Subcutaneous abdominal adipose tissue (tissue), 5 donors: ENCODE data around the gene CRNN.

Source experiments
- H3K27ac ChIP-seq: one replicate; pipeline ENCODE4 v1.7.0; 2013; ENCODE audit warnings: low read depth, mild to moderate bottlenecking, inconsistent platforms, low read length, moderate library complexity
- H3K27me3 ChIP-seq, 5 donors: one replicate each; pipeline ENCODE4 v1.7.0; 2013; ENCODE audit warnings: low read length in 5 of 5, inconsistent platforms in 1 of 5; ENCODE audit not compliant: control insufficient read depth in 5 of 5, insufficient read depth in 4 of 5
- H3K36me3 ChIP-seq, 5 donors: one replicate each; pipeline ENCODE4 v1.7.0; 2013; ENCODE audit warnings: low read length in 5 of 5; ENCODE audit not compliant: control insufficient read depth in 5 of 5, insufficient read depth in 5 of 5
- H3K4me1 ChIP-seq, 5 donors: one replicate each; pipeline ENCODE4 v1.7.0; 2013; ENCODE audit warnings: low read length in 5 of 5, mild to moderate bottlenecking in 3 of 5, moderate library complexity in 1 of 5; ENCODE audit not compliant: control insufficient read depth in 5 of 5, insufficient read depth in 5 of 5
- H3K4me3 ChIP-seq, 5 donors: one replicate each; pipeline ENCODE4 v1.7.0; 2013; ENCODE audit warnings: low read length in 5 of 5, low read depth in 1 of 5
- H3K9ac ChIP-seq, 5 donors: one replicate each; pipeline ENCODE4 v1.7.0; 2013; ENCODE audit warnings: low read length in 5 of 5, mild to moderate bottlenecking in 4 of 5, moderate library complexity in 3 of 5
- H3K9me3 ChIP-seq, 5 donors: one replicate each; pipeline ENCODE4 v1.7.0; 2013; ENCODE audit warnings: low read length in 5 of 5; ENCODE audit not compliant: control insufficient read depth in 5 of 5
- donor health status: healthy.
- donor health status: healthy.
- donor health status: healthy.
- donor health status: healthy.
- donor health status: healthy.

Gene CRNN

GRCh38 chr1:152426731-152427130 lies 12.7 kb upstream of the CRNN start:
- H3K9me3 ChIP-seq: peaks cover 0 to 15% (median 9%) of the 10 kb centered on the region in 5 donors
- no peak overlapping the region for H3K4me3 ChIP-seq
- H3K27ac ChIP-seq: no peak overlapping the region
- H3K4me1 ChIP-seq: no peaks in the 10 kb centered on the region
- no peaks in the 10 kb centered on the region for H3K27me3 ChIP-seq
- no peaks in the 10 kb centered on the region for H3K36me3 ChIP-seq
- no peak overlapping the region for H3K9ac ChIP-seq

GRCh38 chr1:152419917-152420316 lies 5.9 kb upstream of the CRNN start:
- Histone ChIP-seq H3K36me3 (no peaks in the 10 kb centered on the region), H3K4me1 (no peaks in the 10 kb centered on the region), H3K9ac (no peak overlapping the region), H3K4me3 (no peak overlapping the region), H3K27me3 (no peaks in the 10 kb centered on the region), H3K9me3 (peaks cover 0 to 15% (median 9%) of the 10 kb centered on the region in 5 donors), H3K27ac (no peak overlapping the region)

GRCh38 chr1:152415454-152416227 lies 1.6 kb upstream of the CRNN start:
- Histone ChIP-seq H3K4me3 (no peak overlapping the region), H3K27me3 (no peaks in the 10 kb centered on the region), H3K9me3 (no peaks in the 10 kb centered on the region), H3K9ac (no peak overlapping the region), H3K36me3 (no peaks in the 10 kb centered on the region), H3K27ac (no peak overlapping the region), H3K4me1 (no peaks in the 10 kb centered on the region)

GRCh38 chr1:152412756-152413155 lies 1.3 kb downstream of the CRNN start:
- H3K4me1 ChIP-seq: no peaks in the 10 kb centered on the region
- H3K36me3 ChIP-seq: no peaks in the 10 kb centered on the region
- peaks cover 0 to 5% (median 3%) of the 10 kb centered on the region in 5 donors for H3K27me3 ChIP-seq
- H3K9me3 ChIP-seq: no peaks in the 10 kb centered on the region
- no peak overlapping the region for H3K27ac ChIP-seq
- H3K4me3 ChIP-seq: no peak overlapping the region
- H3K9ac ChIP-seq: no peak overlapping the region

- Histone ChIP-seq H3K27me3 (peaks cover 0 to 5% (median 3%) of the 10 kb centered on the region in 5 donors), H3K27ac (no peak overlapping the region), H3K36me3 (no peaks in the 10 kb centered on the region), H3K4me1 (no peaks in the 10 kb centered on the region), H3K4me3 (no peak overlapping the region), H3K9ac (no peak overlapping the region), H3K9me3 (no peaks in the 10 kb centered on the region)
Observed at GRCh38 chr1:152411134-152411533, 2.9 kb downstream of the CRNN start.

GRCh38 chr1:152410599-152410998 lies 3.5 kb downstream of the CRNN start:
- no peak overlapping the region for H3K4me3 ChIP-seq
- H3K27ac ChIP-seq: no peak overlapping the region

GRCh38 chr1:152410028-152410427 lies 4.0 kb downstream of the CRNN start:
- H3K36me3 ChIP-seq: no peaks in the 10 kb centered on the region
- H3K4me1 ChIP-seq: no peaks in the 10 kb centered on the region
- no peak overlapping the region for H3K4me3 ChIP-seq
- H3K27ac ChIP-seq: no peak overlapping the region
- peaks cover 0 to 5% (median 3%) of the 10 kb centered on the region in 5 donors for H3K27me3 ChIP-seq
- H3K9ac ChIP-seq: no peak overlapping the region
- no peaks in the 10 kb centered on the region for H3K9me3 ChIP-seq

More at GRCh38 chr1:152410599-152410998, 3.5 kb downstream of the CRNN start:
- no peaks in the 10 kb centered on the region for H3K4me1 ChIP-seq
- no peaks in the 10 kb centered on the region for H3K9me3 ChIP-seq
- peaks cover 0 to 5% (median 3%) of the 10 kb centered on the region in 5 donors for H3K27me3 ChIP-seq
- H3K36me3 ChIP-seq: no peaks in the 10 kb centered on the region
- H3K9ac ChIP-seq: no peak overlapping the region

- no peaks in the 10 kb centered on the region for H3K4me1 ChIP-seq
- peaks cover 0 to 5% (median 3%) of the 10 kb centered on the region in 5 donors for H3K27me3 ChIP-seq
- no peak overlapping the region for H3K9ac ChIP-seq
- no peak overlapping the region for H3K27ac ChIP-seq
- no peak overlapping the region for H3K4me3 ChIP-seq
- no peaks in the 10 kb centered on the region for H3K9me3 ChIP-seq
- H3K36me3 ChIP-seq: no peaks in the 10 kb centered on the region
Observed at GRCh38 chr1:152408664-152409063, 5.4 kb downstream of the CRNN start.

GRCh38 chr1:152398812-152399698 lies 15.0 kb downstream of the CRNN start:
- Histone ChIP-seq H3K4me1 (no peaks in the 10 kb centered on the region), H3K9me3 (no peaks in the 10 kb centered on the region), H3K27ac (no peak overlapping the region), H3K36me3 (no peaks in the 10 kb centered on the region), H3K27me3 (no peaks in the 10 kb centered on the region), H3K4me3 (no peak overlapping the region), H3K9ac (no peak overlapping the region)

- no peak overlapping the region for H3K9ac ChIP-seq
- no peaks in the 10 kb centered on the region for H3K27me3 ChIP-seq
- no peak overlapping the region for H3K4me3 ChIP-seq
- no peaks in the 10 kb centered on the region for H3K9me3 ChIP-seq
- H3K27ac ChIP-seq: no peak overlapping the region
- H3K4me1 ChIP-seq: no peaks in the 10 kb centered on the region
- no peaks in the 10 kb centered on the region for H3K36me3 ChIP-seq
Observed at GRCh38 chr1:152397474-152397873, 16.6 kb downstream of the CRNN start.
